ENCODE measurements around the gene TLDC2. TPM values are rescaled to one million over a fixed set of nuclear protein-coding genes. Genes with fewer than 3 reads are reported as not detected.
"Not testable (repeated sequence)": the region's sequence is repeated elsewhere in the genome, so short reads cannot be mapped to it uniquely, and the experiment has no call there.

TLDC2 gene
- total RNA-seq, 1 experiment from 2014 or later: 0.31 TPM

GRCh38 chr20:36872852-36873251 is 3.1 kb upstream of the TLDC2 start:
- H3K4me3 ChIP-seq (ENCODE audit: insufficient read depth, low read depth, low read length): no peak overlapping the region
- H3K36me3 ChIP-seq (replicated peaks; ENCODE audit: control insufficient read depth, insufficient read depth, low read length): no peaks in the 10 kb centered on the region
- DNase-seq: no peak
- H3K27me3 ChIP-seq (ENCODE audit: control insufficient read depth, insufficient read depth, low read length): no peaks in the 10 kb centered on the region

- Histone ChIP-seq H3K36me3 (replicated peaks; ENCODE audit: control insufficient read depth, insufficient read depth, low read length) (no peaks in the 10 kb centered on the region), H3K4me3 (ENCODE audit: insufficient read depth, low read depth, low read length) (no peak overlapping the region), H3K27me3 (ENCODE audit: control insufficient read depth, insufficient read depth, low read length) (no peaks in the 10 kb centered on the region)
- DNase-seq: no peak
Observed at GRCh38 chr20:36873498-36874189, 2.3 kb upstream of the TLDC2 start.

GRCh38 chr20:36875093-36875492 is 845 bp upstream of the TLDC2 start:
- not testable (repeated sequence) for DNase-seq; H3K27me3 ChIP-seq (ENCODE audit: control insufficient read depth, insufficient read depth, low read length); H3K4me3 ChIP-seq (ENCODE audit: insufficient read depth, low read depth, low read length)

GRCh38 chr20:36876473-36876833 is 515 bp downstream of the TLDC2 start:
- no peaks in the 10 kb centered on the region for H3K36me3 ChIP-seq (replicated peaks; ENCODE audit: control insufficient read depth, insufficient read depth, low read length)

More at GRCh38 chr20:36875093-36875492, 845 bp upstream of the TLDC2 start:
- not testable (repeated sequence) for H3K36me3 ChIP-seq (replicated peaks; ENCODE audit: control insufficient read depth, insufficient read depth, low read length)

GRCh38 chr20:36878941-36879340 is 3.0 kb downstream of the TLDC2 start:
- H3K36me3 ChIP-seq (replicated peaks; ENCODE audit: control insufficient read depth, insufficient read depth, low read length): no peaks in the 10 kb centered on the region
- H3K27me3 ChIP-seq (ENCODE audit: control insufficient read depth, insufficient read depth, low read length): no peaks in the 10 kb centered on the region
- no peak overlapping the region for H3K4me3 ChIP-seq (ENCODE audit: insufficient read depth, low read depth, low read length)
- no peak for DNase-seq

More at GRCh38 chr20:36876473-36876833, 515 bp downstream of the TLDC2 start:
- Histone ChIP-seq H3K4me3 (ENCODE audit: insufficient read depth, low read depth, low read length) (no peak overlapping the region), H3K27me3 (ENCODE audit: control insufficient read depth, insufficient read depth, low read length) (no peaks in the 10 kb centered on the region)
- no peak for DNase-seq

- Histone ChIP-seq H3K36me3 (replicated peaks; ENCODE audit: control insufficient read depth, insufficient read depth, low read length) (no peaks in the 10 kb centered on the region), H3K4me3 (ENCODE audit: insufficient read depth, low read depth, low read length) (no peak overlapping the region), H3K27me3 (ENCODE audit: control insufficient read depth, insufficient read depth, low read length) (no peaks in the 10 kb centered on the region)
- no peak for DNase-seq
Observed at GRCh38 chr20:36880741-36881250, 4.9 kb downstream of the TLDC2 start.

GRCh38 chr20:36881331-36881730 is 5.4 kb downstream of the TLDC2 start:
- no peaks in the 10 kb centered on the region for H3K36me3 ChIP-seq (replicated peaks; ENCODE audit: control insufficient read depth, insufficient read depth, low read length)
- H3K27me3 ChIP-seq (ENCODE audit: control insufficient read depth, insufficient read depth, low read length): no peaks in the 10 kb centered on the region
- no peak for DNase-seq
- no peak overlapping the region for H3K4me3 ChIP-seq (ENCODE audit: insufficient read depth, low read depth, low read length)

- Histone ChIP-seq H3K27me3 (ENCODE audit: control insufficient read depth, insufficient read depth, low read length) (no peaks in the 10 kb centered on the region), H3K4me3 (ENCODE audit: insufficient read depth, low read depth, low read length) (no peak overlapping the region), H3K36me3 (replicated peaks; ENCODE audit: control insufficient read depth, insufficient read depth, low read length) (no peaks in the 10 kb centered on the region)
- DNase-seq: no peak
Observed at GRCh38 chr20:36881888-36882287, 6.0 kb downstream of the TLDC2 start.

GRCh38 chr20:36883977-36884535 is 8.1 kb downstream of the TLDC2 start:
- Histone ChIP-seq H3K4me3 (ENCODE audit: insufficient read depth, low read depth, low read length) (no peak overlapping the region), H3K27me3 (ENCODE audit: control insufficient read depth, insufficient read depth, low read length) (no peaks in the 10 kb centered on the region), H3K36me3 (replicated peaks; ENCODE audit: control insufficient read depth, insufficient read depth, low read length) (no peaks in the 10 kb centered on the region)
- no peak for DNase-seq

GRCh38 chr20:36885356-36885755 is 9.4 kb downstream of the TLDC2 start:
- Histone ChIP-seq H3K4me3 (ENCODE audit: insufficient read depth, low read depth, low read length) (no peak overlapping the region), H3K27me3 (ENCODE audit: control insufficient read depth, insufficient read depth, low read length) (no peaks in the 10 kb centered on the region), H3K36me3 (replicated peaks; ENCODE audit: control insufficient read depth, insufficient read depth, low read length) (no peaks in the 10 kb centered on the region)
- no peak for DNase-seq

GRCh38 chr20:36886859-36887751 is 11.2 kb downstream of the TLDC2 start:
- no peak overlapping the region for H3K4me3 ChIP-seq (ENCODE audit: insufficient read depth, low read depth, low read length)
- H3K27me3 ChIP-seq (ENCODE audit: control insufficient read depth, insufficient read depth, low read length): no peaks in the 10 kb centered on the region

GRCh38 chr20:36887752-36888090 is 11.8 kb downstream of the TLDC2 start:
- no peaks in the 10 kb centered on the region for H3K27me3 ChIP-seq (ENCODE audit: control insufficient read depth, insufficient read depth, low read length)
- H3K4me3 ChIP-seq (ENCODE audit: insufficient read depth, low read depth, low read length): no peak overlapping the region
- DNase-seq: no peak
- H3K36me3 ChIP-seq (replicated peaks; ENCODE audit: control insufficient read depth, insufficient read depth, low read length): peaks cover 7% of the 10 kb centered on the region

More at GRCh38 chr20:36886859-36887751, 11.2 kb downstream of the TLDC2 start:
- peaks cover 4% of the 10 kb centered on the region for H3K36me3 ChIP-seq (replicated peaks; ENCODE audit: control insufficient read depth, insufficient read depth, low read length)
- DNase-seq: peak; percentile 92

- DNase-seq: no peak
- H3K4me3 ChIP-seq (ENCODE audit: insufficient read depth, low read depth, low read length): no peak overlapping the region
- peaks cover 12% of the 10 kb centered on the region for H3K36me3 ChIP-seq (replicated peaks; ENCODE audit: control insufficient read depth, insufficient read depth, low read length)
- H3K27me3 ChIP-seq (ENCODE audit: control insufficient read depth, insufficient read depth, low read length): no peaks in the 10 kb centered on the region
Observed at GRCh38 chr20:36888880-36889516, 13.1 kb downstream of the TLDC2 start.

GRCh38 chr20:36890586-36890985 is 14.6 kb downstream of the TLDC2 start:
- DNase-seq: no peak
- Histone ChIP-seq H3K4me3 (ENCODE audit: insufficient read depth, low read depth, low read length) (no peak overlapping the region), H3K27me3 (ENCODE audit: control insufficient read depth, insufficient read depth, low read length) (no peaks in the 10 kb centered on the region), H3K36me3 (replicated peaks; ENCODE audit: control insufficient read depth, insufficient read depth, low read length) (peaks cover 17% of the 10 kb centered on the region)

All from H7 (cell line).